KBM-7 (cell line): ENCODE data around the gene ESYT3.
"Not testable (repeated sequence)": the region's sequence is repeated elsewhere in the genome, so short reads cannot be mapped to it uniquely, and the experiment has no call there.

Experiments
- DNase-seq: peaks from one replicate; pipeline ENCODE4 v3.0.0-alpha.2; 2015
- in situ Hi-C: fragments of 300-500 bp; cut with MboI; formaldehyde crosslinking; loops from 2 replicates; pipeline ENCODE4 v1.14.3; 2020; ENCODE audit warnings: low sequenced_read_pairs, low pct_unique_long_range_greater_than_20kb, mixed read lengths

Gene ESYT3

GRCh38 chr3:138471481-138471880 lies 37.1 kb downstream of the ESYT3 start:
- in situ Hi-C loops: loop anchor here (25.0 kb wide), 1 partner anchor 466 kb away; the partner anchor contains the start of genes FOXL2 and FOXL2NB
- DNase-seq: no peak

DNA sequence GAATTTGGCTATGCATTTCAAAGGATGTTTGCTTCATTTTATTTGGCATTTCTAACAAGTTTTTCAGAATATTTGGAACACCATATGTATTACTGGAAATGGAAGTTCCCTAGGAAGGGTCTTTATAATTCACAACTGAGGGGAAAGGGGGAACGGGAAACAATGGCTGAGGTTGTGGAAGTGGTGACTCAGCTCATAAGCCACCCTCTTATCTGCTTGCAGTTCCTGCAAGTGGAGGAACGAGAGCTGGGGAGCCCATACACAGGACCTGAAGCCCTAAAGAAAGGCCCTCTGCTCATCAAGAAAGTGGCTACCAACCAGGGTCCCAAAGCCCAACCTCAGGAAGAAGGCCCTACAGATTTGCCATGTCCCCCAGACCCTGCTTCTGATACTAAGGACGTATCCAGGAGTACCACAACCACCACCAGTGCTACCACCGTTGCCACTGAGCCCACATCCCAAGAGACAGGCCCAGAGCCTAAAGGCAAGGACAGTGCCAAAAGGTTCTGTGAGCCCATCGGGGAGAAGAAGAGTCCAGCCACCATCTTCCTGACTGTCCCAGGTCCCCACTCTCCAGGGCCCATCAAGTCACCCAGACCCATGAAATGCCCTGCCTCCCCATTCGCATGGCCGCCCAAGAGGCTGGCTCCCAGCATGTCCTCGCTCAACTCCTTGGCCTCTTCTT lies 37.9 kb downstream of the ESYT3 start:
- in situ Hi-C loops: loop anchor here (25.0 kb wide), 1 partner anchor 465 kb away; the partner anchor contains the start of genes FOXL2 and FOXL2NB
- DNase-seq: no peak

DNA sequence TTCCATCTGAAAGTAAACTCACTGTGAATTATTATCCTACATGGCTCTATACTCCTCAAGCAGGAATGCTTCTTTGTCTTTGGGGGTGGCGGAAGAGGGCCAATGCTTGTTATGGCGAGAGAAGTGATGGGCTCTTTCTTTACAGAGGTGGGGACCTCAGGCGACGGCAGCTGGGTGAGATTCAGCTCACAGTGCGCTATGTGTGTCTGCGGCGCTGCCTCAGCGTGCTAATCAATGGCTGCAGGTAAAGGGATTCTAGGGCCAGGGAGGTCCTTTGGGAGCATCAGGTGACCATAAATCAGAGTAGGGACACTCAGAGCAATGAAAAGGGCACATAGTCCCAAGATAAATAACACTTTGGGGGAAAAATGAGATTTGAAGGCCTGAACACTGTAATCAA lies 39.0 kb downstream of the ESYT3 start:
- DNase-seq: no peak
- in situ Hi-C loops: loop anchor here (25.0 kb wide), 1 partner anchor 464 kb away; the partner anchor contains the start of genes FOXL2 and FOXL2NB

DNA sequence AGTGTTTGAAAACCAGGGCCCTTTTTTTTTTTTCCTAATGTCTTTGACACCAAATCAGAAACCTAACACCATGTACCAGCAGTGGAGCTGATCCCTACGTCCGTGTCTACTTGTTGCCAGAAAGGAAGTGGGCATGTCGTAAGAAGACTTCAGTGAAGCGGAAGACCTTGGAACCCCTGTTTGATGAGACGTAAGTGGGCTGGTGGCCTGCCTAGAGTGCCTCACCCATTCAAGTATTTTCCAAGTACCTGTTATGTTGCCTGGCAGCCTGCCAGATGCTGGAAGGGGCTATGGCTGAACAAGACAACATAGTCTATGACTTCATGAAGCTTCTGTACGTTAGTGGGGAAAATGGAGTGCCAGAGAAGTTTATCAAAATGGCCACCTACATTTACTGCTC lies 39.7 kb downstream of the ESYT3 start:
- in situ Hi-C loops: loop anchor here (25.0 kb wide), 1 partner anchor 463 kb away; the partner anchor contains the start of genes FOXL2 and FOXL2NB
- peak; percentile 21 for DNase-seq

GRCh38 chr3:138476526-138476925 lies 42.1 kb downstream of the ESYT3 start:
- no peak for DNase-seq

GRCh38 chr3:138477120-138477519 lies 42.7 kb downstream of the ESYT3 start:
- no peak for DNase-seq
- in situ Hi-C loops: no loop called here

More at GRCh38 chr3:138476526-138476925, 42.1 kb downstream of the ESYT3 start:
- in situ Hi-C loops: no loop called here

- no peak for DNase-seq
- in situ Hi-C loops: no loop called here
These were observed 43.4 kb downstream of the ESYT3 start for GRCh38 chr3:138477801-138478200.

DNA sequence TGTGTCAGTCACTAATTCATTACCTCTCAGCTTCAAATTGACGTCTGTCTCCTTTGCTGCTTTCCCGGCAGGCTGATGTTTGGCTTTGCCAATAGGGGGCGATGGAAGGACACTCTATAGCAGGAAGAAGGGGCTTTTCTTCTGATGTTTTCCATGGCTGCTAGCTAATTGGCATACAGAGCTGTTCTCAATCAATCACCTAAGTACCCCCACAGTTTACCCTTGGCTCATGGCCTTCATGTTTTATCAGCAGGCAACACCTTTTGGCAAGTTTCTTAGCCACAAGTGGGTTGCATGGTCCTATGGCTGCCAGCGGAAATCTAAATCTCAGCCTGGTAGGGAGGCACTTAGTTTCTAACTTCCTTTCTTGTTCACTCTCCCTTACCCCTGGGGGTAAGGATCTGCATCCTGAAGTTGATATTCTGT lies 45.0 kb downstream of the ESYT3 start:
- DNase-seq: peak; percentile 76
- in situ Hi-C loops: no loop called here

DNA sequence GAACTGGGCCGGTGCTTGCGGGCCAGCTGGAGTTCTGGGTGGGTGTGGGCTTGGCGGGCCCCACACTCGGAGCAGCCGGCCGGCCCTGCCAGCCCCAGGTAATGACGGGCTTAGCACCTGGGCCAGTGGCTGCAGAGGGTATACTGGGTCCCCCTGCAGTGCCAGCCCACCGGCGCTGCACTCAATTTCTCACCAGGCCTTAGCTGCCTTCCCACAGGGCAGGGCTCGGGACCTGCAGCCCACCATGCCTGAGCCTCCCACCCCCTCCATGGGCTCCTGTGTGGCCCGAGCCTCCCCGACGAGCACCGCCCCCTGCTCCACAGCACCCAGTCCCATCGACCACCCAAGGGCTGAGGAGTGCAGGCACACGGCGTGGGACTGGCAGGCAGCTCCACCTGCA lies 50.3 kb downstream of the ESYT3 start:
- DNase-seq, in situ Hi-C loops: not testable (repeated sequence)

- DNase-seq, in situ Hi-C loops: not testable (repeated sequence)
These were observed 52.2 kb downstream of the ESYT3 start for GRCh38 chr3:138486580-138486979.

DNA sequence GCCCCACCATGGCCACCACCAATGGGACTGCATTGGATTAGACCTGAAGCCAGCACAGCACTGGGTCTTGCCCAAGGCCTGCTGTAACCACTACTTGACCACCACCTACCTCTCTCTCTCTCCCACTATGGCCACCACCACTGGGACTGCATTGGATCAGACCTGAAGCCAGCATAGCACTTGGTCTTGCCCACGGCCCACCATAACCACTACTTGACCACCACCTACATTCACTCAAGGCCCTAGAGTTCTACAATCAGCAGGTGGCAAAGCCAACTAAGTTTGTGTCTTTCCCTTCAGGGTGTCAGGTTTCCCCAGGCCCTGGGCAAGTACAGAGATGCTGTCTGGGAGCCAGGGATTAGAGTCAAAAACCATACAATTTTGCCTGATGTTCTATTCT lies 57.6 kb downstream of the ESYT3 start:
- no peak for DNase-seq
- in situ Hi-C loops: no loop called here

GRCh38 chr3:138492980-138493675 lies 58.7 kb downstream of the ESYT3 start:
- in situ Hi-C loops: no loop called here
- no peak for DNase-seq

DNA sequence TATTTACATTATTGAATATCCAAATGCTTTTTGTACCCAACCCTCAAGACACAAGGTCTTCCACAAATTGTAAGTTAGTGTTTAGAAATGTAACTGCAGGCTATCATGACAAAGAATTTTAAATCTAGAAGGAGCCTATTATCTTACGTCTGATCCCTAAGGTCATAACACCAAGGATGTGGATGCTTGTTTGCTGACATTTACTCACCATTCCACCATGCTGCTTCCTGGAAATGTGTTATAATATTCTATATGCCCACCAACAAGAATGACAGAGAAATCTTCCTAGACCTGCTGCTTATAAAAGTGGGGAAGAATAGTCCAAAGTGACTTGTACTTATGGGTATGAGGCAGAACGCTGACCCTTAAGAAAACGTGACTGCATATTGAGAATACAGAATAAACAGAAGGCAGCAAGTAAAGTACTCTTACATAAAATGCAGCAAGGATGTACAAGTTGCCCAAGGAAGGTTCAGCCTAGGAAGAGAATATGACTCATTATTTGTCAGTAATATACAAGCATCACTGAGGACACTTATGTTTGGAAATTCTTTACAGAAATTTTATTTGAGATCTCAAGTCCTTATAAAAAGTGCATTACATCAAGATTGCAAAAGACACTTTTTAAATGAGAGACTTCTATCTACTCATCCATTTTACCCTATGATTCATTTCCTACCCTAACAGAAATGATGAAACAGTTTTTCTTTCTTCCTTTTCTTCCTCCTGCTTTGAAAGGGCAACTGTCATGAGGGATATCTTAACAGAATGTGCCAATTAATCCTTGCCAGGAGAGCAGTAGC lies 59.6 kb downstream of the ESYT3 start:
- in situ Hi-C loops: no loop called here
- DNase-seq: peak; percentile 14

- in situ Hi-C loops: no loop called here
- DNase-seq: no peak
These were observed 60.2 kb downstream of the ESYT3 start for GRCh38 chr3:138494607-138494929.

- in situ Hi-C loops, DNase-seq: not testable (repeated sequence)
These were observed 61.2 kb downstream of the ESYT3 start for GRCh38 chr3:138495638-138496037.

GRCh38 chr3:138496436-138496835 lies 62.0 kb downstream of the ESYT3 start:
- in situ Hi-C loops: no loop called here
- DNase-seq: no peak

DNA sequence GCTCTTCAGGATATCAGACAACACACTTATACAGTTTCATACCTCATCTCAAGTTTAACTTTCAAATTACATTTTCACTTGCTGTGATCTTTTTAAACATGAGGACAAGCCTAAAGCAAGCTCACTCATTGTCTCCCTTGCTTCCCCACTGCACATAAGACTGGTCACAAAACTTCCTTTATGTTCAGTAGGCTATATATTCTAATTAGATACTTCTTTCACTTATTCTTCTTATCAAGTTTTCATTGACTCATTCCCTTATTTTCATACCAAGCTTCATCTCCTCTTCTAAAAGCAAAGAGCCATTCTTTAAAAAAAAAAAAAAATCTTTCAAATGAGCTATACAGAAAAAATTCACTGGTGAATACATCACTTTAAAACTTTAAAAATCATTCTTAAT lies 62.6 kb downstream of the ESYT3 start:
- in situ Hi-C loops: no loop called here
- DNase-seq: no peak

GRCh38 chr3:138497851-138498250 lies 63.4 kb downstream of the ESYT3 start:
- no peak for DNase-seq
- in situ Hi-C loops: no loop called here

- in situ Hi-C loops: no loop called here
- DNase-seq: no peak
These were observed 64.6 kb downstream of the ESYT3 start for GRCh38 chr3:138498991-138499390.

GRCh38 chr3:138507524-138507923 lies 73.1 kb downstream of the ESYT3 start:
- no peak for DNase-seq
- in situ Hi-C loops: no loop called here
